H1 (cell line): ENCODE measurements around the gene ZNF711. TPM values are rescaled to one million over a fixed set of nuclear protein-coding genes. Genes with fewer than 3 reads are reported as not detected.

Experiments used
- BRCA1 ChIP-seq: IDR thresholded peaks from 2 replicates; pipeline ENCODE4 v1.6.1; 2012; ENCODE audit warnings: low read depth, low read length, improper control_type of control experiment
- CHD7 ChIP-seq: fragments of 300-600 bp; sonication (generic); IDR thresholded peaks from 2 replicates; pipeline ENCODE4 v1.7.1; 2012; ENCODE audit warnings: low read length, moderate library complexity, mild to moderate bottlenecking, inconsistent platforms; ENCODE audit not compliant: insufficient replicate concordance
- CTBP2 ChIP-seq: IDR thresholded peaks from 2 replicates; pipeline ENCODE4 v1.7.0; 2011; ENCODE audit warnings: borderline replicate concordance, mild to moderate bottlenecking, moderate library complexity, mixed read lengths, low read length; ENCODE audit not compliant: insufficient read depth, insufficient read length
- POU5F1 ChIP-seq: IDR thresholded peaks from 2 replicates; pipeline ENCODE4 v1.6.1; 2011; ENCODE audit warnings: low read depth, mild to moderate bottlenecking, low read length, moderate library complexity
- SIN3A ChIP-seq, 2 experiments: IDR thresholded peaks in 1 of 2; conservative IDR thresholded peaks in 1 of 2; 2 replicates each; pipeline ENCODE4 v1.6.1; 2011 to 2012; ENCODE audit warnings: low read length in 2 of 2, improper control_type of control experiment in 1 of 2, low read depth in 1 of 2, mild to moderate bottlenecking in 1 of 2
- polyA plus RNA-seq, 7 experiments: library from polyadenylated mRNA; depleted of rRNA in 3 of 7; stranded (reverse) in 5 of 7; unstranded in 2 of 7; fragments of >200 nt in 5 of 7; fragments of 200-250 nt in 2 of 7; gene quantifications; 1 replicate in 5 of 7; 2 replicates in 1 of 7; 4 replicates in 1 of 7; pipeline versions ENCODE4 v1.2.1 to v1.2.3, GENCODE V29; 2011 to 2013; ENCODE audit warnings: missing spikeins in 2 of 7, mixed read lengths in 2 of 7
- total RNA-seq: library from RNA; stranded (reverse); fragmentation: NEBNext Ultra II Directional; extraction: Animal tissue kit (Norgen Biotek cat#: 25700); gene quantifications from 2 replicates; pipeline ENCODE4 v1.2.1, GENCODE V29; 2021

The ZNF711 gene
- total and polyA plus RNA-seq, 2 of the 8 experiments (the other 6 are each of a cell fraction or from before 2014, with no cell fraction given), result 8.5 to 15.5 TPM

DNA sequence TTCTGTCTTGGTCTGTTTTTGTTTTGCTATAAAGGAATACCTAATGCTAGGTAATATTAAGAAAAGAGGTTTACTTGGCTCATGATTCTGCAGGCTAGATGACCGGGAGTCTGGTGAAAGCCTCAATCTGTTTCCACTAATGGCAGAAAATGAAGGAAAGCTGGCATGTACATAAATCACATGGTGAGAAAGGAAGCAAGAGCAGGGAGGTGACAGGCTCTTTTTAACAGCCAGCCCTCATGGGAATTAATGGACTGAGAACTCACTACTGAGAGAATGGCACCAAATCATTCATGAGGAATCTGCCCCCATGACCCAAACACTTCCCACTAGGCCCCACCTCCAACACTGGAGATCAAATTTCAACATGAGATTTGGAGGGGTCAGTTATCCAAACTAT lies 27.8 kb upstream of the ZNF711 start (continued):
- TF ChIP-seq CHD7 (no peak), BRCA1 (no peak), SIN3A (conservative IDR thresholded peaks at IDR 0.05 in 1 of 2, IDR thresholded peaks at IDR 0.05 in 1 of 2; ENCODE audit: low read depth in 1 of 2, low read length in 2 of 2) (no peak), CTBP2 (no peak), POU5F1 (no peak)
